DOHH2 (cell line): ENCODE results near the gene RASAL1.
"Not testable (repeated sequence)": the region's sequence is repeated elsewhere in the genome, so short reads cannot be mapped to it uniquely, and the experiment has no call there.

Source experiments
- CTCF ChIP-seq: fragments of 200-600 bp; sonication (generic); IDR thresholded peaks from one replicate; pipeline ENCODE4 v1.5.1; 2014; ENCODE audit warnings: antibody characterized with exemption, mild to moderate bottlenecking, low read depth, low read length; ENCODE audit not compliant: poor library complexity, severe bottlenecking
- EZH2phosphoT487 ChIP-seq: fragments of 200-600 bp; sonication (generic); IDR thresholded peaks from 2 replicates; pipeline ENCODE4 v1.6.1; 2017; ENCODE audit warnings: borderline replicate concordance, mild to moderate bottlenecking, antibody characterized with exemption, low read length, moderate library complexity, mixed read lengths

- TF ChIP-seq CTCF, EZH2phosphoT487: not testable (repeated sequence)
Measured at GRCh38 chr12:113141716-113142115, 6.2 kb upstream of the RASAL1 start.
